Limb (tissue), 2 donors: ENCODE results near the gene CD180.

Experiments used
- DNase-seq, 2 donors: peaks; one replicate each; pipeline ENCODE4 v3.0.0-alpha.2; 2016; ENCODE audit errors: extremely low spot score in 2 of 2

CD180 gene

GRCh38 chr5:67129768-67130167 is 66.8 kb downstream of the CD180 start:
- no peak for DNase-seq
